Activated CD8-positive, alpha-beta memory T cell treated with anti-CD3 and anti-CD28 coated beads for 36 hours (primary cell): Measurements from ENCODE around the gene BTBD8. TPM values are rescaled to one million over a fixed set of nuclear protein-coding genes. Genes with fewer than 3 reads are reported as not detected.
"Not testable (repeated sequence)": the region's sequence is repeated elsewhere in the genome, so short reads cannot be mapped to it uniquely, and the experiment has no call there.

Experiments used
- CTCF ChIA-PET: fragments of 350-600 bp; sonication (Branson Sonifier 250); formaldehyde crosslinking; loops from one replicate; lab custom pipeline; 2021; ENCODE audit warnings: antibody characterized with exemption; lab: Charles Lee
- POLR2A ChIA-PET: fragments of 350-600 bp; sonication (Branson Sonifier 250); formaldehyde crosslinking; loops from one replicate; lab custom pipeline; 2021; ENCODE audit warnings: antibody characterized with exemption; lab: Charles Lee
- total RNA-seq, 2 experiments: library from RNA; stranded (reverse); gene quantifications; one replicate each; pipeline ENCODE4 v1.2.3, GENCODE V29; 2021

The BTBD8 gene
- 1 to 10 TPM in 1 of 2 experiments, under 1 TPM in 1; 0.90 to 1.1 TPM for total RNA-seq

GRCh38 chr1:92080128-92080985 lies at the start of gene BTBD8:
TSS of gene BTBD8 (plus strand) at chr1:92080345. CDS start at chr1:92080572, 227 bp downstream.
- ChIA-PET POLR2A (no interaction called here), CTCF (interaction anchor here (0.7 to 1.0 kb wide), 2 partner anchors 11 to 522 kb away, joined by 3 read pairs; no protein-coding TSS in a partner anchor)

GRCh38 chr1:92030656-92031107 lies 49.5 kb upstream of the BTBD8 start:
- ChIA-PET CTCF (no interaction called here), POLR2A (interaction anchor here (0.7 kb wide), 1 partner anchor 33 kb away, joined by 4 read pairs; no protein-coding TSS in a partner anchor)

GRCh38 chr1:92031281-92032110 lies 48.6 kb upstream of the BTBD8 start:
- ChIA-PET POLR2A (no interaction called here), CTCF (no interaction called here)

- POLR2A ChIA-PET, result no interaction called here
- CTCF ChIA-PET, result no interaction called here
Observed at GRCh38 chr1:92037400-92037799, 42.7 kb upstream of the BTBD8 start.

- CTCF ChIA-PET, result interaction anchor here (0.6 kb wide), 1 partner anchor 419 kb away, joined by 3 read pairs; no protein-coding TSS in a partner anchor
- POLR2A ChIA-PET, result no interaction called here
Observed at GRCh38 chr1:92038695-92039346, 41.3 kb upstream of the BTBD8 start.

GRCh38 chr1:92040971-92041370 lies 39.2 kb upstream of the BTBD8 start:
- ChIA-PET POLR2A (no interaction called here), CTCF (no interaction called here)

GRCh38 chr1:92043621-92044020 lies 36.5 kb upstream of the BTBD8 start:
- ChIA-PET POLR2A (no interaction called here), CTCF (no interaction called here)

- CTCF ChIA-PET, result no interaction called here
- POLR2A ChIA-PET, result no interaction called here
Observed at GRCh38 chr1:92045766-92046495, 34.2 kb upstream of the BTBD8 start.

- ChIA-PET POLR2A (no interaction called here), CTCF (no interaction called here)
Observed at GRCh38 chr1:92051948-92052347, 28.2 kb upstream of the BTBD8 start.

GRCh38 chr1:92065042-92065441 lies 15.1 kb upstream of the BTBD8 start:
- ChIA-PET POLR2A (no interaction called here), CTCF (no interaction called here)

- ChIA-PET CTCF (no interaction called here), POLR2A (no interaction called here)
Observed at GRCh38 chr1:92066321-92066720, 13.8 kb upstream of the BTBD8 start.

GRCh38 chr1:92070892-92071291 lies 9.3 kb upstream of the BTBD8 start:
- ChIA-PET POLR2A (no interaction called here), CTCF (no interaction called here)

- CTCF ChIA-PET, POLR2A ChIA-PET: not testable (repeated sequence)
Observed at GRCh38 chr1:92074446-92074845, 5.7 kb upstream of the BTBD8 start.

- ChIA-PET CTCF (no interaction called here), POLR2A (no interaction called here)
Observed at GRCh38 chr1:92075311-92075710, 4.8 kb upstream of the BTBD8 start, which contains the start of gene SETSIP. TSS of gene SETSIP (minus strand) at chr1:92075411. CDS start at chr1:92075411, 0 bp downstream.

- CTCF ChIA-PET, result no interaction called here
- POLR2A ChIA-PET, result no interaction called here
Observed at GRCh38 chr1:92076363-92076762, 3.8 kb upstream of the BTBD8 start.

GRCh38 chr1:92078077-92078476 lies 2.1 kb upstream of the BTBD8 start:
- CTCF ChIA-PET, POLR2A ChIA-PET: not testable (repeated sequence)

- POLR2A ChIA-PET, result no interaction called here
- CTCF ChIA-PET, result no interaction called here
Observed at GRCh38 chr1:92079441-92079840, 704 bp upstream of the BTBD8 start.

GRCh38 chr1:92081031-92081430 lies 886 bp downstream of the BTBD8 start:
- POLR2A ChIA-PET, result no interaction called here
- CTCF ChIA-PET, result interaction anchor here (0.7 to 1.0 kb wide), 2 partner anchors 11 to 521 kb away, joined by 3 read pairs; no protein-coding TSS in a partner anchor

GRCh38 chr1:92084651-92085050 lies 4.5 kb downstream of the BTBD8 start:
- ChIA-PET CTCF (no interaction called here), POLR2A (interaction anchor here (0.6 kb wide), 1 partner anchor 218 kb away, joined by 5 read pairs; no protein-coding TSS in a partner anchor)
